Fibroblast of lung (primary cell): ENCODE data around the gene RBMX.

Experiments
- EZH2 ChIP-seq: IDR thresholded peaks from 2 replicates; pipeline ENCODE4 v1.5.1; 2012; ENCODE audit warnings: low read length, control low read depth, mild to moderate bottlenecking; ENCODE audit errors: missing control alignments
- TF ChIP-seq, protein P1 (sequence below), 2 donors: IDR thresholded peaks in 1 of 2; conservative IDR thresholded peaks in 1 of 2; 1 replicate in 1 of 2; 2 replicates in 1 of 2; pipeline ENCODE4 v1.5.1; 2011 to 2012; ENCODE audit warnings: low read length in 2 of 2, control low read depth in 1 of 2, inconsistent platforms in 1 of 2, low read depth in 1 of 2, mild to moderate bottlenecking in 1 of 2

DNA sequence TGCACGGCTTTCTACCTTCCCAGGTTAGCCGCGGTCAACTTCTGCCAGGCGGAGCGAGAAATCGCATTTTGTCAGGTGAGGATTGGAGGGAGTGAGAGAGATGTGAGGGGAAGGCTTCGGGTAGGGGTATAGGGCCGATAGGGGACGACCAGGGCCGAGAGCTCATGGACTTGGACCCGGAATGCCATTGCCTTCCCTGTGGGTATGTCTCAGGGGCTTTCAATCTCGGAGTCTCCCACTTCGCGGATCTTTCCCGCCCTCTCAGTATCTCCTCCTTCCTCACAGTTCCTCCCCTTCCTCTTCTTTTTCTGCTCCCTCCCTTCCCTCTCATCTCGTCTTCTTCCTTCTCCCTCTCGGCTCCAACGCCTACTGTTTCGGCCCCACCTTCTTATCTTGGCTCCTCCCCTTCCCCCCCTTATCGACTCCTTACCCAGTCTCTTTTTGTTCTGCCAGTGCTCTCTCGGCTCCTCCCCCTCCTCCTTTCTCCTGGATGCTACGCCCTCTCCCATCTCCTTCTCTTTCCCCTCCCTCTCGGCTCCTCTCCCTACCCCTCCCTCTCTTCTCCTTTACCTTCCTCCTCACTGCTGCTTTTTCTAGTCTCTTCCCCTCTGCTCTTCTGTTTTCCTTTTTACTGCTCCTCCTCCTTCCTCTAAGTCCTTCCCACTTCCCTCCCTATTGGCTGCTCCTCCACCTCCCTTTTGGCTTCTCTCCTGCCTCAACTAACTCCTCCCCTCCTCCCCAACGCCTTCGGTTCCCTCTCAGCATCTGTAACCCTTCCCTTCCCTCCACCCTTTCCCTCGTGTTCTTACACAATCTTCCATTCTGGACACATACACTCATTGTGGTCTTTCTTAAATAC is 29.4 kb upstream of the RBMX start:
- TF ChIP-seq, protein P1, sequence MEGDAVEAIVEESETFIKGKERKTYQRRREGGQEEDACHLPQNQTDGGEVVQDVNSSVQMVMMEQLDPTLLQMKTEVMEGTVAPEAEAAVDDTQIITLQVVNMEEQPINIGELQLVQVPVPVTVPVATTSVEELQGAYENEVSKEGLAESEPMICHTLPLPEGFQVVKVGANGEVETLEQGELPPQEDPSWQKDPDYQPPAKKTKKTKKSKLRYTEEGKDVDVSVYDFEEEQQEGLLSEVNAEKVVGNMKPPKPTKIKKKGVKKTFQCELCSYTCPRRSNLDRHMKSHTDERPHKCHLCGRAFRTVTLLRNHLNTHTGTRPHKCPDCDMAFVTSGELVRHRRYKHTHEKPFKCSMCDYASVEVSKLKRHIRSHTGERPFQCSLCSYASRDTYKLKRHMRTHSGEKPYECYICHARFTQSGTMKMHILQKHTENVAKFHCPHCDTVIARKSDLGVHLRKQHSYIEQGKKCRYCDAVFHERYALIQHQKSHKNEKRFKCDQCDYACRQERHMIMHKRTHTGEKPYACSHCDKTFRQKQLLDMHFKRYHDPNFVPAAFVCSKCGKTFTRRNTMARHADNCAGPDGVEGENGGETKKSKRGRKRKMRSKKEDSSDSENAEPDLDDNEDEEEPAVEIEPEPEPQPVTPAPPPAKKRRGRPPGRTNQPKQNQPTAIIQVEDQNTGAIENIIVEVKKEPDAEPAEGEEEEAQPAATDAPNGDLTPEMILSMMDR (conservative IDR thresholded peaks at IDR 0.05 in 1 of 2, IDR thresholded peaks at IDR 0.05 in 1 of 2; ENCODE audit: low read depth in 1 of 2, low read length in 2 of 2), result no peak
- TF ChIP-seq EZH2, result no peak
